Glutamatergic neuron (in vitro differentiated cells): ENCODE results near the gene BHLHE41. TPM values are rescaled to one million over a fixed set of nuclear protein-coding genes. Genes with fewer than 3 reads are reported as not detected.

Source experiments
- DNase-seq: peaks from one replicate; pipeline ENCODE4 v3.0.0; 2022
- H3K27ac Mint-ChIP-seq: one replicate; pipeline ENCODE4 v1.8.0; 2020; ENCODE audit warnings: mild to moderate bottlenecking, mixed read lengths, inconsistent platforms; ENCODE audit not compliant: unreplicated experiment
- H3K27me3 Mint-ChIP-seq: one replicate; pipeline ENCODE4 v1.8.0; 2020; ENCODE audit warnings: mild to moderate bottlenecking, moderate library complexity, mixed read lengths, inconsistent platforms; ENCODE audit not compliant: unreplicated experiment
- H3K36me3 Mint-ChIP-seq: one replicate; pipeline ENCODE4 v1.8.0; 2020; ENCODE audit warnings: mild to moderate bottlenecking, mixed read lengths, inconsistent platforms; ENCODE audit not compliant: unreplicated experiment
- H3K4me1 Mint-ChIP-seq: one replicate; pipeline ENCODE4 v1.8.0; 2020; ENCODE audit warnings: mild to moderate bottlenecking, low read depth, mixed read lengths, inconsistent platforms; ENCODE audit not compliant: unreplicated experiment
- H3K4me3 Mint-ChIP-seq: one replicate; pipeline ENCODE4 v1.8.0; 2020; ENCODE audit warnings: mild to moderate bottlenecking, mixed read lengths, inconsistent platforms; ENCODE audit not compliant: unreplicated experiment
- H3K9me3 Mint-ChIP-seq: one replicate; pipeline ENCODE4 v1.8.0; 2020; ENCODE audit warnings: mild to moderate bottlenecking, moderate library complexity, mixed read lengths, inconsistent platforms; ENCODE audit not compliant: unreplicated experiment
- CTCF ChIP-seq: fragments of 200-600 bp; sonication (generic); IDR thresholded peaks from one replicate; pipeline ENCODE4 v1.5.0; 2021; ENCODE audit not compliant: partially characterized antibody, unreplicated experiment
- total RNA-seq: library from RNA; stranded (reverse); fragmentation: NEBNext Ultra II Directional; extraction: Animal tissue kit (Norgen Biotek cat#: 25700); gene quantifications from one replicate; pipeline ENCODE4 v1.2.1, GENCODE V29; 2021; ENCODE audit not compliant: unreplicated experiment

Gene BHLHE41
- total RNA-seq, 1 donor from 2014 or later, result 3.6 TPM

DNA sequence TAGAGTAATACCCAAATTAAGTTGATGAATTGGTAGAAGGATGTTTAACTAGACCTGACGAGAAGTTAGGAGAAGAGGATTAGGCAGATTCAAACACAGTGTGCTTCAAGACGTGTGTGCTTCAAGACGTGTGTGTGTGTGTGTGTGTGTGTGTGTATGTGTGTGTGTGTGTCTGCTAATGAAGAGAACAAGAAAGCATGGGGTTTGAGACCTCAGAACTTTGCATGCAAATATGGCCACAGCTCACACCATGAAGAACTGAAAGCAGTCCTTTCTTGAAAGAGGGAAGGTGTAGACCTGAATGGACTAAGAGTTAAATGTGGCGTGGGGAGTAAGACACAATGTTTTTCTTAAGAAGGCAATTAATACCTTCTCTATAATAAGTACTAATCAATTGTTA is 38.1 kb upstream of the BHLHE41 start:
- Mint-ChIP-seq H3K9me3 (no peaks in the 10 kb centered on the region), H3K36me3 (no peaks in the 10 kb centered on the region), H3K4me1 (peaks cover 10% of the 10 kb centered on the region), H3K4me3 (no peak overlapping the region), H3K27ac (no peak overlapping the region), H3K27me3 (peaks cover 2% of the 10 kb centered on the region)
- no peak for TF ChIP-seq CTCF
- no peak for DNase-seq

- Mint-ChIP-seq H3K36me3 (no peaks in the 10 kb centered on the region), H3K4me3 (no peak overlapping the region), H3K4me1 (peaks cover 6% of the 10 kb centered on the region), H3K27ac (no peak overlapping the region), H3K9me3 (no peaks in the 10 kb centered on the region), H3K27me3 (peaks cover 2% of the 10 kb centered on the region)
- no peak for DNase-seq
- TF ChIP-seq CTCF, result no peak
Observed at GRCh38 chr12:26162174-26162573, 37.3 kb upstream of the BHLHE41 start.

- Mint-ChIP-seq H3K27me3 (peaks cover 2% of the 10 kb centered on the region), H3K36me3 (no peaks in the 10 kb centered on the region), H3K4me3 (no peak overlapping the region), H3K27ac (no peak overlapping the region), H3K4me1 (no peaks in the 10 kb centered on the region), H3K9me3 (no peaks in the 10 kb centered on the region)
- TF ChIP-seq CTCF, result no peak
- DNase-seq, result no peak
Observed at GRCh38 chr12:26158078-26158764, 33.4 kb upstream of the BHLHE41 start.

DNA sequence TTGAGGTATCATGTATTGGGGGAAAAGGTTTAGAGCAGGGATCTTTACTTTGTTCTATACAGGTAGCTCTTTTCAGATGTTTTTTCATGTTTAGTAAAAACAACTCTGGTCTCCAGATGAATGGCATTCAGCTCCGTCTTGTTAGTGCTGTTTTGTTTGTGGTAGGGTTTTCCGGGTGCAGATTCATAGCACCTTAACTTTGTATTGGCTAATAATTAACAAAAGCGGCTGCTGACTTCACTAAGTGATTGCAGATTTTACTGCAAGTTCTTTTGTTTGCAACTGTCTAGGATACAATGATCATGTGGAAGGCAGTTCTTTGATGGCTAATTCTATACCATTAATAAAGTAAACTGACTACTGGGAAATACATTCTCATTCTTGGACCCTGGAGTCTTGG is 32.2 kb upstream of the BHLHE41 start:
- H3K36me3 Mint-ChIP-seq, result no peaks in the 10 kb centered on the region
- H3K27ac Mint-ChIP-seq, result no peak overlapping the region
- TF ChIP-seq CTCF, result no peak
- no peak overlapping the region for H3K4me3 Mint-ChIP-seq
- H3K9me3 Mint-ChIP-seq, result no peaks in the 10 kb centered on the region
- no peak for DNase-seq
- peaks cover 5% of the 10 kb centered on the region for H3K27me3 Mint-ChIP-seq
- H3K4me1 Mint-ChIP-seq, result no peaks in the 10 kb centered on the region

GRCh38 chr12:26156201-26156871 is 31.5 kb upstream of the BHLHE41 start:
- Mint-ChIP-seq H3K27ac (no peak overlapping the region), H3K36me3 (no peaks in the 10 kb centered on the region)

More at GRCh38 chr12:26156201-26156871, 31.5 kb upstream of the BHLHE41 start:
- Mint-ChIP-seq H3K9me3 (no peaks in the 10 kb centered on the region), H3K4me1 (no peaks in the 10 kb centered on the region), H3K27me3 (peaks cover 5% of the 10 kb centered on the region), H3K4me3 (no peak overlapping the region)
- TF ChIP-seq CTCF, result no peak
- DNase-seq, result no peak
